AML-193 (cell line): Measurements from ENCODE around the gene TMED7.
A peak's percentile ranks its signal among the peaks of the same experiment; 100 is the strongest.

ENCODE experiments used
- DNase-seq, 2 experiments: peaks; one replicate each; lab custom pipeline; 2025; lab: John Stamatoyannopoulos, UW

Gene TMED7

GRCh38 chr5:115627295-115627865 lies 1.5 kb upstream of the TMED7 start:
- no peak for DNase-seq

DNA sequence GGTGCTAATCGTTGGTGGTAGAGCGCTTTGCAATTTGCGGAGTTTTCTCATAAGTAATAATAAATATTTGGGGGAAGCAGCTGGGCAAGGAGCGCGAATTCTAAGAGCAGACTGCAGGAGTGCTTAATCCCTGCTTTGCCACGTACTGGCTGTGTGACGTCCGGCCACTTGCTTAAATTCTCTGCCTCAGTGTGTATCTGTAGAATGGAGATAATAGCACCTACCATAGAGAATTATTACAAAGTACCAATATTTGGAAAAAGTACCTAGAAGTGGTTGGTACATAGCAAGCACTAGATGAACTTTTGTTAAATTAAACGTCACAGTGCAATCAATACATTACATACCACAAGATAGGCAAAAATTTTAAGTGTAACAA lies 598 bp upstream of the TMED7 start:
- DNase-seq: no peak

DNA sequence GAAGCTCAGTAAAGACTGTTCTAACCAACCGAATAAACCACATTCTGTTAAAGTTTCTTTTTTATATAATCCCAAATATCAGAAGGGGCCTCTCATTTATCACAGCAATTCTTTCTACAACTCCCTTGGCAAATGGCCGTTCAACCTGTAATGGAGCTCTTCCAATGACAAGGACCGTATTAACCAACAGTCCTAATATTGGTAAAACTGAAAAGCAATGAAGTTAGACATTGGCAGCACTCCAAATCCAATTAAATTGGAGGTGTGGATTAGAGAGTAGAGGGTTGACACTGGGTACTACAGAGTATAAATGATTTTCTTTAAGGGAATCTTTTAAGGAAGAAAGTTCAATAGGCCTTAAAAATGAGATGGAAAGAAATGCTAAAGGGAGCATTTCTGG lies 842 bp downstream of the TMED7 start:
- DNase-seq: no peak

GRCh38 chr5:115623658-115624057 lies 2.2 kb downstream of the TMED7 start:
- DNase-seq: no peak

DNA sequence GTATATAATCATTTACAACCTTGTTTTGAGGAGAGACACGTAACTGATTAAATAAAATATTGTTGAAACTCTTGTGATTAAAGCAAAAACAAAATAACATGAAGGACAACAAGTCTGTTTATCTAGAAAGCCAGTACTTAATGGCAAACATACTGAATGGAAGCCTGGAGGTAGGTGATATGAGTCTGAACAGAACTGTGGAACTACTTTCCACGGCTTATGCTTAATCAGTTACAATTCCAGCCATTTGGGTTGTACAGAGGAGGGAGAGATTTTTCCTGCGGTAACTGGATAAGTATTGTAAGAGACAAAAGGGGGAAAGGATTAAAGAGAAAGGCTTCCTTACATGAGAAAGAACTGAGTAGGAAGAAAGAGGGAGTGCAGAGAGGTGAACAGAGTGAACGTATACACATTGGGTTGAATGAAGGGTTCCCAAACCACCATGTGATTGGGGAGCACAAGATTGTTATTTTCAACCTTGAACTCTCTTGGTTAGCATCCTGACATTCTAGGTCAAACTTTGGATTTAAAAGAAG lies 4.4 kb downstream of the TMED7 start:
- no peak for DNase-seq

GRCh38 chr5:115616892-115617291 lies 8.9 kb downstream of the TMED7 start:
- DNase-seq: no peak

DNA sequence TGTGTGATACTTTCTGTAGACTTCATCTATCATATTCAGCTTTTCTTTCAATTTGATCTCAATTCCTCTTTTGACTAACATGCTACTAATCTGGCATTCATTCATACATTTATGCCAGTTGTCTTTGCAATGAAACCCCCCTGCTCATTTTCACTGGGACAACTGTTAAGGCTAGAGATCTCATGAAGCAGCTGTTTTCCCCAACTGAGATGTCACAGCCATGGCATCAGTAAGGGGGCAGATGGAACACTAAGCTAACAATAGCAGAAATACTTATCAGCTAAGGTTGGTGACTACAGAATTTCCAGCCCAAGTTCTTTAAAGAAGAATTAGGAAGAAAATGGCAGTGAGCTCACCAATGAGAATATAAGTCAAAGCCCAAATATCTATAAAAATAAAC lies 9.4 kb downstream of the TMED7 start:
- DNase-seq: no peak

- no peak for DNase-seq
Observed at GRCh38 chr5:115611873-115612272, 14.0 kb downstream of the TMED7 start.

DNA sequence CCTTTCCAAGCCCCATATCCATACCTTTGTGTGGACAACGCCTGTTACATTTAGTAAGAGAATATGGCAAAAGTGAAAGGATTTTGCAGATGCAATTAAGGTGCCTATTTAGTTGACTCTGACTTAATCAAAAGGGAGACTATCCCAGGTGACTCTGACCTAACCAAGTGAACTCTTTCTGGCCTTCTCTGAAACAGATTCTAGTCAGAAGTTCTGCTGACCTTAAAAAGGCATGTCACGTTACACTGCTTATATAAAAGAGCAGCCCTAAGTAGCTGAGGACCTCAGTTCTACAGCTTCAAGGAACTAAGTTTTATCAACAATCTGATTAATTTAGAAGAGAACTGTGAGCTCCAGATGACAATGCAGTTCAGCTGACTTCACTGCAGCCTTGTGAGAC lies 17.9 kb downstream of the TMED7 start:
- no peak for DNase-seq

- no peak for DNase-seq
Observed at GRCh38 chr5:115605436-115605835, 20.4 kb downstream of the TMED7 start.

- DNase-seq: no peak
Observed at GRCh38 chr5:115602591-115603125, 23.2 kb downstream of the TMED7 start.

GRCh38 chr5:115601701-115602590 lies 23.9 kb downstream of the TMED7 start, which contains the start of gene TICAM2:
Gene TICAM2, minus strand, starts transcription at chr5:115602479. Its CDS starts 21,223 bp downstream, at chr5:115581256.
- DNase-seq: peak; percentile 40 to 67

DNA sequence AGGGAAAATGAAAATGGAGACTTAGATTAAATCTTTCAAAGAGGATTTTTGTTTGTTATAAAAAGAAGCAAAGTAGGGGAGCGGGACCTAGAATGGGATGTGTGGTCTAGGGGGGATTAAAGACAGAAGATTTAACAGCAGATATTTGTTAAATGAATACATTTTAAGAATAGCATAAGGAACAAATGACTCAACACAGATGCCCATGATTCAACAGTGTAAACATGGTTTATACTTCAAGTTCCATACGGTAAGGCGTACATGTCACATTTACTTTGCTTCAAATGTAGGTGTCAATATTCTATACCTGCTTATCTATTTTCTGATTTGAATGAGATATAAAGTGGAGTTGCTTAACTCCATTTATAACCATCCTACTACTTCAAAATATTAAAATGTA lies 25.1 kb downstream of the TMED7 start:
- no peak for DNase-seq

DNA sequence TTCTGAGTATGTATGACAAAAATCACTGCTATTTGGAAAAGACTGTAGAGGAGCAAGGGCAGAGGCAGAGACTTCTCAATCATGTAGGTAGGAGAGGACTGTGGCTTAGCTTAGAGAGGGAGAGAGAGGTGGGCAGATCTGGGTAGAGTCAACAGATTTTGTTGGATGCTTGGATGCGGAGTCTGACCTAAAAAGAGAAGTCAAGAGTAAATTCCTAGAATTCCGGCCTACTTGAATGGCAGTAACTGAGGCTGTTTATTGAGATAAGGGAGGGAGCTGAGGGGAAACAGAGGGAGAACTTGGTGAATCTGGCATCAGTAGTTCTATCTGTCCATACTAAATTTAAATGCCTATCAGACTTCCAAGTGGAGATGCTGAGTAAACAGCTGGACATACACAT lies 25.9 kb downstream of the TMED7 start:
- no peak for DNase-seq

GRCh38 chr5:115599502-115599901 lies 26.3 kb downstream of the TMED7 start:
- peak; percentile 79 to 88 for DNase-seq

GRCh38 chr5:115594128-115595047 lies 31.4 kb downstream of the TMED7 start:
- DNase-seq: no peak

DNA sequence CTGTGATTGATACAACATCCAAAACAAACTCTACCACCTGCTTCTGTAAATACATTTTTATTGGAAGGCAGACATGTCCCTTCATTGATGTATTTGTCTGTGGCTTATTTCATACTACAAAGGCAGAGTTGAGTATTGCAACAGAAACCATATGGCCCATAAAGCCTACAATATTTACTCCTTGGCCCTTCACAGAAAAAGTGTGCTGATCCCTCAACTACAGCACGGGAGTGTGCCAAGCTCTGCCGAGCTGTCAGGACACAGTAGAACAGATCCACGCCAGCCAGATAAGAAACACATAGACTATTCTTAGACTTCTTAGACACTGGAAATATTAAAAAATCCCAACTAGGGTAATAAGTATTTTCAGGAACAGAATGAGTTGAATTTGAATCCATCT lies 36.8 kb downstream of the TMED7 start:
- DNase-seq: no peak

DNA sequence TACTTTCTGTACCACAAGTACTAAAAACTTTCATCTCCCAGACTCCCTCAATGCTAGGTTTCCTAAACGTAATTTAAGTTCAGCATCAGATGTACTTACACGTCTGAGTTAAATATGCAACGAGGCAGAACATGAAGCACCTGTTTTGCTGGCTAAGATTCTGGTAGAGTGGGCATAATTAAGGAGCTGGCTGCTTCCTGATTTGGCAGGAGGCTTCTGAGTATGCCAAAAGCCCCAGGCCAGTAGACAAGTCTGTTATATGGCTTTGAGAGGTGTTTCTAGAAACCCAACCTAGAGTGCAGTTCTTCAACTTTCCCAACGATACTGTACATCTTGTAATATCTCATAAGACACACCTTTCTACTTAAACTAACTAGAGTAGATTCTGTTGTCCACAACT lies 37.2 kb downstream of the TMED7 start:
- DNase-seq: no peak

DNA sequence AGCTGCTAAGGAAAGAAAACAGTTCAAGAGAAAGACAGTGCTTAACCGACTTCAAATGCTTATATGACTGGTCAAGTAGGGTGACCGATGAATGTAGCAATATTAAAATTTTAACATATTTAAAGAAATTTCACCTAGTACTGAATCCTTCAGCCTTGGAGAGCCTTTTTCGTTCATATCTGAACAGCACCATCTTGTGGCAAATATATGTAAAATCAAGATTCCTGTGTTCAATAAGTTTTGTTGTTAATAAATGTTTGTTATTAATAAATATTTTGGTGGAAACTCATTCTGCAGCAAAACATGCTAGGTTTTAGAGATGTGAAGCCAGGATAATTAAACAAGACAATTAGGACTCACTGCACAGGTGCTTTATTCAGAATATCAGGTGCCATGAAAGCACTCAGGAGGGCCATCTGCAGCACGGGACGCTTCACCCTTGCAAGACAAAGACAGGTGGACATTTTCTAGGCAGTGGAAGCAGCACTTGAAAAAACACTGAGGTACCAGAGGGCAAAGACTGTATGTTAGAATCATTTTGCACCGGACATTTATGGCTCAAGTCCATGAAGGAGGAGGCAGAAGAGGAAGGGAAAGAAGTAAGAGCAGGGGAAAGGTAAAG lies 39.2 kb downstream of the TMED7 start:
- DNase-seq: peak; percentile 40 to 45

DNA sequence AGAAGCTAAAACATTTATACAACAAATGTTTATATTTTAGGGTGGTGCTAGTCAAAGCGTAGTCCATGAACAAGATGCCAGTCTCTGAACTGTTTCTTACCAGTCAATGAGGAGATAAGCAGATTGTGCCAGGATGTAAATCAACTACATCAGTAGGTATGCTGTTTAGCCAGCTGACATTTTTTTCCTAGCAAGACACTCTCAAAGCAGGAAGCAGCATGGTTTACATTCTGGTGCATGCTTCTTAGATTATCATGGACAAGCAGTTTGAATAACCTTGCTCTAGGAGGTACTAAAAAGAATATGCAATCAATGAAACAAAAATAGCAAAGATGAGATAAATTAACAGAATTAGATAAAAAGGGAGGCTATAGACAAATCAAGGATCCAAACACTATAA lies 40.6 kb downstream of the TMED7 start:
- DNase-seq: no peak

DNA sequence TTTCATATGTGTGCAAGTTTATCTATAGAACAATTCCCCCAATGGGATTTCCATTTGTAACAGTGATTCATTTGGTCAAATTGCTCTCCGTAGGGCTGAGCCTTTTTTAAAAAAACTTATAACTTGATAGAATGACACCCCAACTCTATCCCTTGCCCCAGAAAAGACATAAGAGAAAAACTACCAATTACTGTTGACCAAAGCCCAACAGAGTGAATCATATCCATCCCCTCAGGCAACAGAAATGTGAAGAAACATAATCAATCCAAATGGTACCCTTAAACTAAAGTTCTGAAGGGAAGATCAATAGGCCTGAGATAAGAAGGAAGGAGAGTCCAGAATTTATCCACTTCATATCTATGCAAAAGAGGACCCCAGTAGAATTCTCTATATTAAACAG lies 41.3 kb downstream of the TMED7 start:
- DNase-seq: no peak

- no peak for DNase-seq
Observed at GRCh38 chr5:115583474-115583873, 42.4 kb downstream of the TMED7 start.
